HG03342 (cell line): ENCODE measurements around the gene NADSYN1.

Experiments used
- ATAC-seq: cut with Tn5 transposase; IDR thresholded peaks from one replicate; pipeline ENCODE4 v1.9.1; 2021; ENCODE audit warnings: mild to moderate bottlenecking, moderate library complexity; ENCODE audit not compliant: unreplicated experiment

The NADSYN1 gene

DNA sequence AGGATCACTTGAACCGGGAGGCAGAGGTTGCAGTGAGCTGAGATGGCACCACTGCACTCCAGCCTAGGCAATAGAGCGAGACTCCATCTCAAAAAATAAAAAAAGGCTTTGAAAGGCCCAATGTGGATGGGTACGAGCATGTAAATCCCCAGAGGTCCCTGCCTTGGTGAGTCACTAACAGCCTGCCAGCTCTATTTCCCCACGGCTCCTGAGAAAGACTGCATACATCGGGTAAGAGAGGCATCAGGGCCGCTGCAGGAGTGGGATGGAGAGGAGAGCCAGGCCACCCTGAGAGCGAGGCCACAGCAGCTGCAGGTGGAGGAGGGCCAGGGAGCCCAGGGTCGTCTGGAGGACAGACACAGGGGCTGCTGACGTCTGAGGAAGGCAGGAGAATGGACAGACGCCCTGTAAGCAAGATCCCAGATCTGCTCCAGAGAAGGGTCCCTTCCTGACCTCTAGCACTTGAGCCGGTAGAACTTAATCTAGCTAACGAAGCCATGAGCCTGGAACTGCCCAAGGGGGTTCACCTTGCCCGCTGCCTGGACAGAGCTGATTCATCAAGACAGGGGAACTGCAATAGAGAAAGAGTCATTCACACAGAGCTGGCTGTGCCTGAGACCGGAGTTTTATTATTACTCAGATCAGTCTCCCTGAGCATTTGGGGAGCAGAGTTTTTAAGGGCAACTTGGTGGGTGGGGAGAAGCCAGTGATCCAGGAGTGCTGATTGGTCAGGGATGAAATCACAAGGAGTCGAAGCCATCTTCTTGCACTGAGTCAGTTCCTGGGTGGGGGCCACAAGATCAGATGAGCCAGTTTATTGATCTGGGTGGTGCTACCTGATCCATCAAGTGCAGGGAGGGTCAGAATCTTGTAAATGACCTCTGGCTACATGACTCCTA, 90.1 kb downstream of the NADSYN1 start:
- ATAC-seq, result no peak

DNA sequence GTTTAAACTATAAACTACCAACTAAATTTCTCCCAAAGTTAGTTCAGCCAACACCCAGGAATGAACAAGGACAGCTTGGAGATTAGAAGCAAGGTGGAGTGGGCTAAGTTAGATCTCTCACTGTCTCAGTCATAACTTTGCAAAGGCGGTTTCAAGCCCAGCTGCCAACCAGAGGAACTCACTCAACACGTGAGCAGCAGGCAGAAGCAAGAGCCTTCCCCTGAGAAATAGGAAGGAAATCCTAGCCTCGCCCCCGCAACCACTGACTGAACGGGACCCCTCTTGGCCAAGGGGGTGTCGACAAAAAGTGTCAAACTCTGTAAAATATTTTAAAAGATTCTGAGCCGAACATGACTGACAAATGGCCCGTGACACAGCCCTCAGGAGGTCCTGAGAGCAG, 90.9 kb downstream of the NADSYN1 start:
- no peak for ATAC-seq

DNA sequence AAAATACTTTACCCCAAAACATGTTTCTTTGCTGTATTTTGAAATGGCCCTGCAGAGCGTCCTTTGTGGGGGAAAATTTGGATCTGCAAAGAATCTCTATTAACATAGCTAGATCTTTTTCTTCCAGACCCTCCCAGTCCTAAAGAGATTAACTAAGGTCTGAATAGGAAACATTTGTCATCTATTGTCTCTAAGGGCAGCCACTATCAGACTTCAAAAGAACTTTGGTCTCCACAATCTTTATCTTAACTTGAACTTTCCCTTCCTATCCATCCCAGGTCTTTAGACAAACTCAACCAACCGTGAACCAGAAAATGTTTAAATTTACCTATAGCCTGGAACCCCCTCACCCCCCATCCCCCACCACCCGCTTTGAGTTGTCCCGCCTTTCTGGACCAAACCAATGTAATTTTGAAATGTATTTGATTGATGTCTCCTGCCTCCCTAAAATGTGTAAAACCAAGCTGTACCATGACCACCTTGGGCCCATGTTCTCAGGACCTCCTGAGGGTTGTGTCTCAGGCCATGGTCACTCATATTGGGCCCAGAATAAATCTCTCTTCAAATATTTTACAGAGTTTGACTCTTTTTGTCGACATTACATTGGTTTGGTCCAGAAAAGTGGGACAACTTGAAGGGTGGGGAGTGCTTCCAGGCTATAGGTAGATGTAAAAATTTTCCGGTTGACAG, 91.7 kb downstream of the NADSYN1 start:
- ATAC-seq, result no peak

DNA sequence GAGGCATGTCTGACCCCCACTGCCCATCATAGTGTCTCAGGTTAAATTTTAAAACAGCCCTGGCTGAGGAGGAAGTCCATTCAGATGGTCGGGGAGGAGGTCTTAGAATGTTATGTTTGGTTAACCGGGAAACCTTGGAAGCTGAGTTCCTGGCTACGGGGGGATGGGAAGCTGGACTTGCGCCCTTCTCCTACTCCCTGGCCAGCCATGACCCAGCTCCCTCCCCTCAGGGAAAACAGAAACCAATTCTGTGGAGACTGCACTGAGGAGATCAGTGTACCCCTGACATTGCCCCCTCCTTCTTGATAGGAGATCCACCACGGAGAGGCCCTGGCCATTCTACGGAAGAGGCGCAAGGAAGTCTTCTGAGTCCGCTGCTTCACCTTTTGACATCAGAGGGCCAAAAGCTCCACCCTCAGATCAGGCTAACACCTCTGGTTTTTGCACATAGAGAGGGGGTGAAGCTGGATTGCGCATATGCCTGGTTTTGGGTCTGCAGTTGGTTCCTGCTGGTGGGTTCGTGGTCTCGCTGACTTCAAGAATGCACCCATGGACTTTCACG, 92.5 kb downstream of the NADSYN1 start:
- no peak for ATAC-seq

DNA sequence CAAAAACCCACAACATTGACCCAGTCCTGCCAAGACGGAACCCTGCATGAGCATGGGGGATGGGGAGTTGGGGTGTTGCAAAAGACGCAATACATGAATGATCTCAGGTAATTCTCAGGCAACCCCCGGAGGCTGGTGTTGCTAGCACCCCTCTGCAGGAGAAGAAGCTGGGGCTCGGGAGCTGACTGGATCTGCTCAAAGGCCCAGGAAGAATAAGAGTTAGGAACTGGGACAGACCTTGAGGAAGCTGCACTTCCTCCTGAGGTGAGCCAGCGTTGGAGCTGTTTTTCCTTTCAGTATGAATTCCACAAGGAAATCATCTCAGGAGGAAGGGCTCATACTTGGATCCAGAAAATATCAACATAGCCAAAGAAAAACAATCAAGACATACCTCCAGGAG, 95.1 kb downstream of the NADSYN1 start, which contains the start of gene KRTAP5-9:
Gene KRTAP5-9 (plus strand): TSS at position 301 of the 400 bp plus-strand sequence. CDS start 238 bp downstream, outside the sequence.
- no peak for ATAC-seq

DNA sequence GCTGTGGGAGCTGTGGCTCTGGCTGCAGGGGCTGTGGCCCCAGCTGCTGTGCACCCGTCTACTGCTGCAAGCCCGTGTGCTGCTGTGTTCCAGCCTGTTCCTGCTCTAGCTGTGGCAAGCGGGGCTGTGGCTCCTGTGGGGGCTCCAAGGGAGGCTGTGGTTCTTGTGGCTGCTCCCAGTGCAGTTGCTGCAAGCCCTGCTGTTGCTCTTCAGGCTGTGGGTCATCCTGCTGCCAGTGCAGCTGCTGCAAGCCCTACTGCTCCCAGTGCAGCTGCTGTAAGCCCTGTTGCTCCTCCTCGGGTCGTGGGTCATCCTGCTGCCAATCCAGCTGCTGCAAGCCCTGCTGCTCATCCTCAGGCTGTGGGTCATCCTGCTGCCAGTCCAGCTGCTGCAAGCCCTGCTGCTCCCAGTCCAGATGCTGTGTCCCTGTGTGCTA, 95.7 kb downstream of the NADSYN1 start:
- no peak for ATAC-seq
